Stimulated activated CD8-positive, alpha-beta memory T cell treated with anti-CD3 and anti-CD28 coated beads, Interleukin-7, amount 100 ng/mL, for 24 hours (primary cell): Measurements from ENCODE around the gene DGCR8.
A peak's percentile ranks its signal among the peaks of the same experiment; 100 is the strongest.

ENCODE experiments used
- DNase-seq: peaks from one replicate; pipeline ENCODE4 v3.0.0-alpha.2; 2020; ENCODE audit warnings: low read depth

DGCR8 gene

DNA sequence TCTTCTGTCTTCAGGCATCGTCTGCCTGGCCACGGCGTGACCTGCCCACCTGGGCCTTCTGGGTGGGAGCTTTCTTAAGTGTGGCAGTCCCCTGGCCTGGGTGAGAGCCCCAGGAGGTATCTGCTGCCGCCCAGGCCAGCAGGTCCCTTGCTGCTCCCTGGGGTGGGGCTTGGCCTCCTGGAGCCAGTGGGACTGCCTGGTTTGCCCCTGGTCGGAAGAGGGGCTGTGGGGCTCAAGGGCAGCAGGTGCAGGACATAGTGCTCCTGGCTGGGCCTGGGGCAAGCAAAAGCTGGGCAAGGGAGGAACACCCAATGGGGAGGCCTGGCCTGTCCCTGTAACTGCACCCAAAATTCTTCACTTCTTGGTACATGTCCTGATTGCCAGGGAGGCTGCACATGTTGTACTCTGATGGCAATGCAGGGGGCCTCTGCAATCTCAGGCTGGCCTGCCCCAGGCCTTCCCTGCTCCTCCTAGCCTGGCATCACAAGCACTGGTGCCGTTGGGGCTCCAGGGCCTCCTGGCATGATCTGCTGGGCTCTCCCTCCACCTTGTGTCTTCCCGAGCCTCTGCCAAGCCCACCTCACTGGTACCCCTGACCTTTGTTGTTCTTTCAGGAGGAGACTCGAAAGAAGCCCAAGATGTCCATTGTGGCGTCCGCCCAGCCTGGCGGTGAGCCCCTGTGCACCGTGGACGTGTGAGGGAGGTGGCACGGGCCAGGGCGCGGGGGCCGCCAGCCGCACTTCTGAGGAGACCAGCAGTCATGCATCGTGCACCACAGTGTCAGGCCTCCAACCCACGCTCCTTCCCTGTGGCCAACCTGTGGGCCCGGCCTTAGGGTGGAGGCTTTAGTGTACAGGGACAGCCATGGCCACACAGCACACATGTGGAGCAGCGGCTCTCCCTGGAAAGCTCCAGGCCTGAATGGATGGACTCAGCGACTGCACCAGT, 29.6 kb downstream of the DGCR8 start:
- DNase-seq, result no peak

DNA sequence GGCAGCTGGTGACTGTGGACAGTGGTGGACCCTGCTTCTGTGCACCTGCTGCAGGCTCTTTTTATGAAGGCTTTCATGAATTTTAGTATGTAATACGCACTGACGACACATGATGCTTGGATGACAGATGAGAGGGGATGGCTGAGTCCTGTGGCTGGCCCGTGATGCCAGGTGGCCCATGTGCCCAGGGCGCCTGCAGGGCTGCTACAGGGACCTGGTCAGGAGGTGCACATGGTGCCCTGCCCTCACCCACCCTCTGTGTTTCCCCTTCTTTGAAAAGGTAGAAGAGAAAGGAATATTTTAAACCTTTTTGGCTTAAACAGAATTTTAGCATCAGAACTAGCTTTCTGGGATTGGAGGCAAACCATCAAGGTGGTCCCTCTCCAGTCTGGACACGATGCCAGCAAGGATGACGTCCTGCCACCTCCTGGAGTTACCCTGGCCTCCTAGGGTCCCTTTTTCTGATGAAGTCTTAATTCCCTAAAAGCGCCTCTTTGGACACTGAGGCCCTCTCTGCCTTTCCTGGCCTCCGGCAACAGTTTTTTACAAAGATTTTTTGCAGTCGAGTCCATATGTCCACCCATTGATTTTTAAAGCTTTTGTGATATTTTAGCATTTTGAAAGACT, 30.4 kb downstream of the DGCR8 start:
- no peak for DNase-seq

- no peak for DNase-seq
Observed at GRCh38 chr22:20111045-20111688, 31.1 kb downstream of the DGCR8 start.

DNA sequence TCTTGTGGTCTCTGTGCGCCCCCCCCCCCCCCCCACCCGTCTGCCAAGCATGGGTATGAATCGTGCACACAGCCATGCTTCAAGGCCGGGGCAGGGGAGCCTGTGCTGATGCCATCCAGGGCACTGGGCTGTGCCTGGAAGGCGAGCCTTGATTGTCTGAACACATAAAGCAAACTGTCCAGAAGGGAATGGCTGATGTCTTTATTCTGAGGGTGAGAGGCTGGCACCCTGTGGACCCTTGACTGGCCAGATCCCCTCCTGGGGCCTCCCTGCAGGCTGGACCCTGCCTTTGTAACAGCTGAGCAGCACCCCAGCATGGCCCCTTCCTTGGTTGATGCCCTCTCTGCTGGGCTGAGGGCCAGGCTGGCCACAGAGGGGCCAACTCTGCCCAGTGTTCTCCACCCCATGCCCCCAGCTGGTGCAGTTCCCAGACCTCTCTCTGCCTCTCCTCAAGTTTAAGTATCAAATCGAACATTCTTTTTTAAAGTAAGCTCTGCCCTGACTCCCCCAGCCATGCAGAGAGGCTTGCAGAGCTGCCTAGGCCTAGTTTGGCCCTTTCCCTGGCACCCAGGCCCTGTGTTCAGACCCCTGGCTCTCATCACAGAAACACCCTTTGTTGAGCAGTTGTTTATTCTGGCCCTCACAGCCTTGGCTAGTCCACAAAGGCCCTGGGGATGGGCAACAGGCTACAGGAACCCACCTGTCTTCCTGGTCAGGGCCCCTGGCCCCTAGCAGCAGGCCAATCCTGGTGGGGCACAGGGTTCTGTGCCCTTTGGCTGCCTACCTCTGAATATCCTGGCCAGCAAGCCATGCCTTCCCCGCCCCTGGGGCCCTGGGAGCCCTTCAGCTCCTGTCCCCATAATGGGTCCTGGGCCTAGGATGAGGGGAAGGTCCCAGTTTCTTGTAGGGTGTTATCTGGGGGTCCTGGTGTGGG, 31.9 kb downstream of the DGCR8 start:
- no peak for DNase-seq

GRCh38 chr22:20112623-20113511, 32.8 kb downstream of the DGCR8 start:
- no peak for DNase-seq

- DNase-seq, result no peak
Observed at GRCh38 chr22:20113551-20114310, 33.7 kb downstream of the DGCR8 start.

- DNase-seq, result no peak
Observed at GRCh38 chr22:20114506-20115475, 34.8 kb downstream of the DGCR8 start.

- no peak for DNase-seq
Observed at GRCh38 chr22:20115691-20116375, 35.8 kb downstream of the DGCR8 start, which contains the start of gene RANBP1. Gene RANBP1, plus strand, starts transcription at chr22:20116104. Its CDS starts 81 bp downstream, at chr22:20116185.

DNA sequence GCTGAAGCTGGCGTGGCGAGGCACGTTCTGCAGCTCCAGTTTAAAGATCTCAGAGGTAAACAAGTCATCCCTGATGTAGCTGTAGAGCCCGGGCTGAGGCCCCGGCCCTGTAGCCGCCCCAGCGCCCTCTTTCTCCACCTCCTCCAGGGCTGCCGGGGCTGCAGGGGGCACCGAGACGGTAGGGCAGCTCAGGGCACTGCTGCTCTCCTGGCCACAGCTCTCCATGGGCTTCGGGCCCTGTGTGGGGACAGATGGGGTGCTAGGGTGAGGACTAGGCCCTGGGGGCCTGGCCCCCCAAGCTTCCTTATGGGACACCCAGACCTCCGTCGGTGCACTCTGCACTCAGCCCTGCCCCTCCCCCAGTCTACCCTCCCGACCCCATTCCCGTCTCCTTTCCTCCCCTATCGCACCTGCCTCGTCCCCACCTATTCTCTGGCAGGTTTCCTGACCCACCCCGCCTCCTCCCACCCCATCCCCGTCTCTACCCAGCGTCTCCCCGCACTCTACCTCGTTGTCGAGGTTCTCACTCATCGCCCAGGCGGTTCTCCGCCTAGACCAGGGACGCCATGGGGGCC, 36.4 kb downstream of the DGCR8 start:
- DNase-seq, result no peak

DNA sequence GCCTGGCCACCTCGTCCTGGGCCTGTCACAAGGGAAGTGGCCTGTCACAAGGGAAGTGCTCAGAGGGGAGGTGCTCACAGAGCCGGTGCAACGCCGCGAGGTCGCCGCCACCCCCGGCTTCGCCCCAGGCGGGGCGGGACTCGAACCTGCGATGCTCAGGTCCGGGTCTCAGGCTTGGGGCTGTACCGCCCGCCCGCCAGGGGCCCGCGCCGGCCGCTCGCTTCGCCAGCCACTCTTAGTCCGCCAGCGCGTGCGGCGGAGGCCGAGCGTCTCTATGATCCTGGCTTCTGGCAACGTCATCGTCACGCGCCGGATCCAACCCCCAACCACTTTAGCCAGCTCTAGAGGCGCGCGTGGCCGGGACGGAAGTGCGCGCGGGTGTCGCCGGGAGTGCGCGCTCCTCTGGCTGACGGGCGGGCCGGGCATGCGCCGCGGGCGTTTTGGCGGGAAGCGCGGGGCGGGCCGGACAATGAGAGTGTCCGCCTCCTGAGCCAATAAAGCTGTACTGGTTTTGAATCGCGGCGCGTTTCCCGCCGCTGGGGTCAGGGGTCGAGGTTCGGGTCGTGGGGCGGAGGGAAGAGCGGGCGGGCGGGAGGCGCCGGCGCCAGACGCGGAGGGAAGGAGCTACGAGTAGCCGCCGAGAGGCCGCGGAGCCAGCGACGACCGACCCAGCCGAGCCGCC, 37.1 kb downstream of the DGCR8 start, which contains the start of gene TRMT2A:
Gene TRMT2A (minus strand): TSS at position 276 of the 682 bp plus-strand sequence. CDS start 320 bp downstream, outside the sequence.
- peak; percentile 96 for DNase-seq

GRCh38 chr22:20117633-20118299, 37.7 kb downstream of the DGCR8 start:
- DNase-seq, result peak; percentile 59

DNA sequence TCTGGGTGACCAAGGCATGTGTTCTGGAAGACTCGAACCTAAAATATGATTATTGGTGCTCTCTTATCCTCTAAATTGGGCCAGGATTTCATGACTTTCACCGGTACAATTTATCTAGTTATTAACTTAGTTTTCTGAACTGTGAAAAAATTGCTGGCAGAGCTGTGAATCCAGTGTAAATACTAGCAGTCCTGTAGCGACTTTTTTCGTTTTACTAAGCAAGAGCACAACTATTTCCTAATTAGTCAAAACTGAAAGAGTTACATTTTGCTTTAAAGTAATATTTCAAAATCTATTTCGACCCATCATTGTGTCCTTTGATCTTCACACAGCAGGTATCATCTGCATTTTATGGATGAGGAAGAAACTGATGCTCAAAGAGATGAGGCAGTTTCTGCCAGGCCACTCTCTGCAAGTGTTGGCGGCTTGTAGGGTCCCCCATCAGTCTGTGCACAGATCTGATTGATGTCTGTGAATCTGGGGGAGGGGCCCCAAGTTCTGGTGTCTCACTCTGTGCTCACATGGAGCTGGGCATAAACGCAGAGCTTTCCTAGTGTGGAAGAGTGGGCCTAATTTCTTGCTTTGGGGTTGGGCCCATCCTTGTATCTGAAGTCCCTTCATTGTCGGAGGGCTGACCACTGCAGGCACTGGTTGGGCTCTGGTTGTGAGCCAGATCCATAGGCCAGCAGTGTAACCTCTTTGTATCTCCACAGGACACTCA, 38.4 kb downstream of the DGCR8 start:
- DNase-seq, result no peak

- DNase-seq, result no peak
Observed at GRCh38 chr22:20121856-20122415, 41.9 kb downstream of the DGCR8 start.

GRCh38 chr22:20123366-20124082, 43.5 kb downstream of the DGCR8 start:
- DNase-seq, result no peak
